Calu3 (cell line): ENCODE data around the gene SLC11A1. TPM values are rescaled to one million over a fixed set of nuclear protein-coding genes. Genes with fewer than 3 reads are reported as not detected.

Experiments used
- BruUV-seq: library from RNA; stranded (reverse); fragments of 400-500 nt; replicated peaks from 2 replicates; lab custom pipeline; 2021; lab: Mats Ljungman, UMichigan
- CTCF ChIA-PET: fragments of 300-600 bp; sonication (Branson Sonifier 250); formaldehyde crosslinking; loops from one replicate; lab custom pipeline; 2022; ENCODE audit warnings: antibody characterized with exemption; lab: Charles Lee
- DNase-seq: peaks from one replicate; pipeline ENCODE4 v3.0.0; 2022
- H3K27ac Mint-ChIP-seq: one replicate; pipeline ENCODE4 v1.8.0; 2022; ENCODE audit warnings: mixed read lengths; ENCODE audit not compliant: unreplicated experiment
- H3K27me3 Mint-ChIP-seq: one replicate; pipeline ENCODE4 v1.8.0; 2022; ENCODE audit warnings: mixed read lengths; ENCODE audit not compliant: unreplicated experiment
- H3K36me3 Mint-ChIP-seq: one replicate; pipeline ENCODE4 v1.8.0; 2022; ENCODE audit warnings: mild to moderate bottlenecking, moderate library complexity, mixed read lengths; ENCODE audit not compliant: insufficient read depth, unreplicated experiment
- H3K4me1 Mint-ChIP-seq: one replicate; pipeline ENCODE4 v1.8.0; 2022; ENCODE audit warnings: mild to moderate bottlenecking, low read depth, mixed read lengths; ENCODE audit not compliant: unreplicated experiment
- H3K4me3 Mint-ChIP-seq: one replicate; pipeline ENCODE4 v1.8.0; 2022; ENCODE audit warnings: mild to moderate bottlenecking, low read depth, moderate library complexity, mixed read lengths; ENCODE audit not compliant: unreplicated experiment
- H3K9me3 Mint-ChIP-seq: one replicate; pipeline ENCODE4 v1.8.0; 2022; ENCODE audit warnings: low read depth, mixed read lengths; ENCODE audit not compliant: unreplicated experiment
- intact Hi-C: fragments of 100-400 bp; cut with micrococcal nuclease; formaldehyde crosslinking; loops from one replicate; pipeline ENCODE4 v1.10.0; 2022; ENCODE audit not compliant: unreplicated experiment
- total RNA-seq: library from RNA; stranded (reverse); gene quantifications from 2 replicates; pipeline ENCODE4 v1.2.3, GENCODE V29; 2022
- TF ChIP-seq, protein P1 (sequence below): fragments of 200-600 bp; IDR thresholded peaks from one replicate; pipeline ENCODE4 v1.8.0; 2022; ENCODE audit warnings: antibody characterized with exemption; ENCODE audit not compliant: unreplicated experiment

SLC11A1 gene
- total RNA-seq, 1 experiment from 2014 or later, result not detected

DNA sequence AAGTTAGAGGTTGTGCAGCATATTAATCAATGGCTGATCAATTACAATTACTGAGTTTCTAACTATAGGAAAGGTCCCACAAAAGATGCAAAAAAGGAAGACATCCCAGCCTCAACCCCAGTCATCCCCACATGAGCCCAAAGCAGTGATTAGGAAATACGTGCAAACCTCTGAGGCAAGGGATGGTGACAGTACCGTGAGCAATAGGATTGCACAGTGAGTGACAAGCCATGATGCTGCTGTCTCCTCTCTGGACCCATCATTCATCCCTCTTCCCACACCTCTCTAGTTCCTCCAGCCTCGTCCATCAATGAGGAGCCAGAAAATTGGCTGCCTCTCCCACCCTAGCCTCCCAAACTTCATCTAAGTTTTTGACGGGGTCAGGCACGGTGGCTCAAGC, 4.0 kb upstream of the SLC11A1 start:
- DNase-seq, result no peak
- BruUV-seq, result no TSS peak
- no peak overlapping the region for H3K27ac Mint-ChIP-seq
- no peaks in the 10 kb centered on the region for H3K9me3 Mint-ChIP-seq
- peaks cover 17% of the 10 kb centered on the region for H3K4me1 Mint-ChIP-seq
- H3K27me3 Mint-ChIP-seq, result peaks cover 20% of the 10 kb centered on the region
- CTCF ChIA-PET, result no interaction called here
- TF ChIP-seq, protein P1, sequence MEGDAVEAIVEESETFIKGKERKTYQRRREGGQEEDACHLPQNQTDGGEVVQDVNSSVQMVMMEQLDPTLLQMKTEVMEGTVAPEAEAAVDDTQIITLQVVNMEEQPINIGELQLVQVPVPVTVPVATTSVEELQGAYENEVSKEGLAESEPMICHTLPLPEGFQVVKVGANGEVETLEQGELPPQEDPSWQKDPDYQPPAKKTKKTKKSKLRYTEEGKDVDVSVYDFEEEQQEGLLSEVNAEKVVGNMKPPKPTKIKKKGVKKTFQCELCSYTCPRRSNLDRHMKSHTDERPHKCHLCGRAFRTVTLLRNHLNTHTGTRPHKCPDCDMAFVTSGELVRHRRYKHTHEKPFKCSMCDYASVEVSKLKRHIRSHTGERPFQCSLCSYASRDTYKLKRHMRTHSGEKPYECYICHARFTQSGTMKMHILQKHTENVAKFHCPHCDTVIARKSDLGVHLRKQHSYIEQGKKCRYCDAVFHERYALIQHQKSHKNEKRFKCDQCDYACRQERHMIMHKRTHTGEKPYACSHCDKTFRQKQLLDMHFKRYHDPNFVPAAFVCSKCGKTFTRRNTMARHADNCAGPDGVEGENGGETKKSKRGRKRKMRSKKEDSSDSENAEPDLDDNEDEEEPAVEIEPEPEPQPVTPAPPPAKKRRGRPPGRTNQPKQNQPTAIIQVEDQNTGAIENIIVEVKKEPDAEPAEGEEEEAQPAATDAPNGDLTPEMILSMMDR, result no peak
- H3K4me3 Mint-ChIP-seq, result no peak overlapping the region
- H3K36me3 Mint-ChIP-seq, result no peaks in the 10 kb centered on the region
- intact Hi-C loops, result no loop called here

DNA sequence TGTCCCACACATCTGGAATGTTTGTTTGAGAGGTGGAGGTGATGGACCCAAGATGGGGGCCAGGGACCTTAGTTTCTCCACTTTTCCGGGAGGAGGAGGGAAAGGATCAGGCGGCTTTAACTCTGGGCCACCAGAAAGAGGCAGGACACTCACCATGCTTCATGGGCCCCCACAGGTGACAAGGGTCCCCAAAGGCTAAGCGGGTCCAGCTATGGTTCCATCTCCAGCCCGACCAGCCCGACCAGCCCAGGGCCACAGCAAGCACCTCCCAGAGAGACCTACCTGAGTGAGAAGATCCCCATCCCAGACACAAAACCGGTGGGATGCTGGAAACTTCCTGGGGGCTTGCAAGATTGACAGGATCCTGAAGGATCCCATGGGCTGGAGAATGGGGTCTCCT, 712 bp downstream of the SLC11A1 start:
- TF ChIP-seq, protein P1, result no peak
- no peak overlapping the region for H3K4me3 Mint-ChIP-seq
- H3K4me1 Mint-ChIP-seq, result peaks cover 29% of the 10 kb centered on the region
- intact Hi-C loops, result no loop called here
- CTCF ChIA-PET, result interaction anchor here (1.2 kb wide), 2 partner anchors 11 to 110 kb away, joined by 3 read pairs; no protein-coding TSS in a partner anchor
- H3K9me3 Mint-ChIP-seq, result no peaks in the 10 kb centered on the region
- H3K27ac Mint-ChIP-seq, result no peak overlapping the region
- DNase-seq, result no peak
- BruUV-seq, result no TSS peak
- no peaks in the 10 kb centered on the region for H3K36me3 Mint-ChIP-seq
- peaks cover 26% of the 10 kb centered on the region for H3K27me3 Mint-ChIP-seq

- DNase-seq, result no peak
- no TSS peak for BruUV-seq
- TF ChIP-seq, protein P1, result no peak
- Mint-ChIP-seq H3K27me3 (peaks cover 26% of the 10 kb centered on the region), H3K9me3 (no peaks in the 10 kb centered on the region), H3K27ac (no peak overlapping the region), H3K4me3 (no peak overlapping the region), H3K4me1 (peaks cover 29% of the 10 kb centered on the region), H3K36me3 (peaks cover 8% of the 10 kb centered on the region)
- intact Hi-C loops, result no loop called here
- CTCF ChIA-PET, result interaction anchor here (0.7 to 1.2 kb wide), 3 partner anchors 10 to 111 kb away, joined by 3 read pairs; no protein-coding TSS in a partner anchor
These were observed 1.9 kb downstream of the SLC11A1 start for GRCh38 chr2:218383892-218384519.

GRCh38 chr2:218384975-218385374, 2.9 kb downstream of the SLC11A1 start:
- Mint-ChIP-seq H3K4me1 (peaks cover 25% of the 10 kb centered on the region), H3K9me3 (no peaks in the 10 kb centered on the region)
- CTCF ChIA-PET, result interaction anchor here (0.5 kb wide), 1 partner anchor 1756 kb away, joined by 4 read pairs; no protein-coding TSS in a partner anchor

More at GRCh38 chr2:218384975-218385374, 2.9 kb downstream of the SLC11A1 start:
- H3K36me3 Mint-ChIP-seq, result peaks cover 11% of the 10 kb centered on the region
- no peak overlapping the region for H3K27ac Mint-ChIP-seq
- H3K4me3 Mint-ChIP-seq, result no peak overlapping the region
- intact Hi-C loops, result no loop called here
- DNase-seq, result no peak
- peaks cover 26% of the 10 kb centered on the region for H3K27me3 Mint-ChIP-seq
- BruUV-seq, result no TSS peak
- TF ChIP-seq, protein P1, result no peak
